ENCODE measurements around the gene AKR1E2.
A peak's percentile ranks its signal among the peaks of the same experiment; 100 is the strongest.
"Not testable (repeated sequence)": the region's sequence is repeated elsewhere in the genome, so short reads cannot be mapped to it uniquely, and the experiment has no call there.

Gene AKR1E2

DNA sequence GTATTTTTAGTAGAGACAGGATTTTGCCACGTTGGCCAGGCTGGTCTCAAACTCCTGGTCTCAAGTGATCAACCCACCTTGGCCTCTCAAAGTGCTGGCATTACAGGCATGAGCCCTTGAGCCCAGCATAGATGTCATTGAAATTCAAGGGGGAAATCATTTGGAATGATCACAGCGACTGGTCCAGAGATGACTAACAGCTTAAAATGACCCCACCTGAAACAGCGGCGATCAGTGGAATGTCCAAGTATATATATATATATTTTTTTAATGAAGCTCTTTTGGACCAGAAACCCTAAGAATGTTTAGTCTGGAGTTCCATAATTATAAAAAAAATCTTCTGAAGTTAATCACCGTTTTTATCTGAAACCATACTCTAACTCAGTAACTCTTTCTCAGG lies 12.5 kb upstream of the AKR1E2 start:
- no peak for DNase-seq (ENCODE audit: low read depth in 3 of 3)

DNA sequence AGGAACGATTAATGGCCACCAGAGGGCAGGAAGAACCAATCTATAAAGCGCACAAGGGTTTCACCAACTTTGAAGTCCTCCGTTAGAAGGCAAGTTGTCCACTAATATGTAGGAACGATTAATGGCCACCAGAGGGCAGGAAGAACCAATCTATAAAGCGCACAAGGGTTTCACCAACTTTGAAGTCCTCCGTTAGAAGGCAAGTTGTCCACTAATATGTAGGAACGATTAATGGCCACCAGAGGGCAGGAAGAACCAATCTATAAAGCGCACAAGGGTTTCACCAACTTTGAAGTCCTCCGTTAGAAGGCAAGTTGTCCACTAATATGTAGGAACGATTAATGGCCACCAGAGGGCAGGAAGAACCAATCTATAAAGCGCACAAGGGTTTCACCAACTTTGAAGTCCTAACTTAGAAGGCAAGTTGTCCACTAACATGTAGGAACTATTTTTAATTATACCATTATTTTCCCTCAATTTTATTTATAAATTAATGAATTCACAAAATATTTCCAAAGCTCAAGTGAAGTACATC lies 10.3 kb upstream of the AKR1E2 start:
- not testable (repeated sequence) for DNase-seq (ENCODE audit: low read depth in 3 of 3)

DNA sequence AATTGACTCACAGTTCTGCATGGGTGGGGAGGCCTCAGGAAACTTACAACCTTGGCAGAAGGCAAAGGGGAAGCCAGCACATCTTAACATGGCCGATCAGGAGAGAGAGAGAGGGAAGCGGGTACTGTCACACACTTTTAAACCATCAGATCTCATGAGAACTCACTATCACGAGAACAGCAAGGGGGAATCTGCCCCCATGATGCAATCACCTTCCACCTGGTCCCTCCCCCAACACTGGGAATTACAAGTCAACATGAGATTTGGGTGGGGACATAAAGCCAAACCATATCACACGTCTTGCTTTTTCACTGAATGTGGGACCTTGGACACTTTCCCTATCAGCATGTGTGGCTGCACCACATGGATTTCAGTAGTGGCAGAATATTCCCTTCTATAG lies 9.0 kb upstream of the AKR1E2 start:
- no peak for DNase-seq (ENCODE audit: low read depth in 3 of 3)

- DNase-seq (ENCODE audit: low read depth in 3 of 3) = no peak
Observed at GRCh38 chr10:4819067-4819466, 6.9 kb upstream of the AKR1E2 start.

DNA sequence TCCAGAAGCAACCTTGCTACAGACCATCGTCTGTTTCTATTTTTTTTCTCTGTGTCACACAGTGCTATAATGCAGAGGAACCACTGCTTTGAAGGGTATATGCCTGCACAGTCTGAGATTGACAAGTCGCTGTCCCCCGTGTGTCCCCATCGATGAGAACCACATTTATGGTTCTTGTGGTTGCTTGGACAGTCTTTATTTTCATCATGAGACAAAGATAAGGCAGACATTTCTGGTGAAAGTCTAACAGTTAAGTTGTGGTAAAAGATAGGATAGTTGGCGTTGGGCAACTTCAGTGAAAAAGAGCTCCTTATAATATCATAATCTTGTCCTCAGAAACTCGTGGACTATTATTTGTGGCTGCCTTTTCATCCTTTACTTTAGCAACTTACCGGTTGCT lies 6.3 kb upstream of the AKR1E2 start:
- no peak for DNase-seq (ENCODE audit: low read depth in 3 of 3)

DNA sequence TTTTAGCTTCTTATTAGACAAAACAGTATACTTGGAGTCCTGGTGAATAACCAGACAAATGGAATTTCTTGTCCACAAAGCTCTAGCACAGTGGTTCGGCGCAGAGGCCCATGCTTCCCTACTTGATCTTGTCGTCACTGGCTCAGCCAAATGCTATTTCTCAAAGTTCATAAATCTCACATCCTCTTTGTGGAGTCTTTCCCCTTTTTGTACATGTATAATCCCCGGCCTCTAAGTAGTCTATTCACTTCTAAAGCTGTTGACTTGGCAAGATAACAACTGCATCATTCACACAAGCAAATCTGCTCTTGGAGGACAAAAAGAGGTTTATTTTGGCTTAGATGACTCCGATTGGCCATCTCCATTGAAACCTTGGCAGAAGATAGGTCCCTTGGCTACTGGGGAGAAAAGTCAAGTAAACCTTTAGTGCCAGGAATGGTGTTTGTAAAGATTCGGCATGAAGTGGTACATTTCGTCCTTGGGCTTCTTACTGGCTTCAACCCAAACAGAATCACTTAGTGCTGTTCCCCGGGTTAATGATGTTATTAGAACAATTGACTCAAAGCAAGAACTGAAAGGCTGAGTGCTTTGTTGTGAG lies 5.1 kb upstream of the AKR1E2 start:
- DNase-seq (ENCODE audit: low read depth in 3 of 3) = no peak

GRCh38 chr10:4822208-4822607 lies 3.8 kb upstream of the AKR1E2 start:
- no peak for DNase-seq (ENCODE audit: low read depth in 3 of 3)

DNA sequence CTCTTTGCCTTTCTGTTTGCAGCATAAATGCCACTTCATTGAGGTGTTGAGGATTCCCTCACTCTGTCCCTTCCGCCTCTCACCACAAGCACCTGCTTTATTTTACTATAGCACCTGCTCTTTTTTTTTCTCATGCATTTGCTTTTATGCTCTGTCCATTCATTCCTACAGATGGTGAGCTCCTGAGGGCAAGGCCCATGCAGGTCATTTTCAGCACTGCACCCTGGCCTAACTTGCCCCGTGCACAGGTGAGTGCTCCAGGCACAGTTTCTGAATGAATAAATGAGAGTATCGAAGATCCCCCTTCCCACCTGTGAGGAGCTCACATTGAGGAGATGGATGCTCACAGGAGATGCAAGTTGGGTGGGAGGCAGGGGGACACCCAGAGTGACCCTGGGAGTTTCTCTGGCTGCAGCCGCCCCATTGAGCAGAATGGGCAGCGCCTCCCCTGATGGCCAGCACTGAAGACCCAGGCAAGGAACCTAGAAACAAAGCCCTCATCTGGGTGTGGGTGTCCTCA lies 1.2 kb upstream of the AKR1E2 start:
- no peak for DNase-seq (ENCODE audit: low read depth in 3 of 3)

- no peak for DNase-seq (ENCODE audit: low read depth in 3 of 3)
Observed at GRCh38 chr10:4825456-4825867, 545 bp upstream of the AKR1E2 start.

DNA sequence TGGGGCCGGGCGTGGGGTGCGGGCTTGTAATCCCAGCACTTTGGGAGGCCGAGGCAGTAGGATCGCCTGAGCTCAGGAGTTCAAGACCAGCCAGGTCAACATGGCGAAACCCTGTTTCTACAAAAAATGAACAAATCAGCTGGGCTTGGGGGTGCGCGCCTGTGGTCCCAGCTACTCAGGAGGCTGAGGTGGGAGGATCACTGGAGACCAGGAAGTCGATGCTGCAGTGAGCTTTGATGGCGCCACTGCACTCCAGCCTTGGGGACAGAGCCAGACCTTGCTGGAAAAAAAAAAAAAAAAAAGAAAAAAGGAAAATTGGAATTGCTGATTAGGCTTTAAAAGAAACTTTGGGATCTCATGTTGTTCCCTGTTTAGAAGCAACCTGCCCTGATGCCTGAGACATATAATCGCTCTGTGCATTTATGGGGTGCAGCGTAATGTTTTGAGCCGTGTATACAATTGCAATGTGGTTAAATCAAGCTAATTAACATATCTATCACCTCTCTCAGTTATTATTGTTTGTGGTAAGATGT lies 851 bp downstream of the AKR1E2 start:
- DNase-seq (ENCODE audit: low read depth in 3 of 3) = no peak

- DNase-seq (ENCODE audit: low read depth in 3 of 3) = no peak
Observed at GRCh38 chr10:4828005-4828404, 2.0 kb downstream of the AKR1E2 start.

DNA sequence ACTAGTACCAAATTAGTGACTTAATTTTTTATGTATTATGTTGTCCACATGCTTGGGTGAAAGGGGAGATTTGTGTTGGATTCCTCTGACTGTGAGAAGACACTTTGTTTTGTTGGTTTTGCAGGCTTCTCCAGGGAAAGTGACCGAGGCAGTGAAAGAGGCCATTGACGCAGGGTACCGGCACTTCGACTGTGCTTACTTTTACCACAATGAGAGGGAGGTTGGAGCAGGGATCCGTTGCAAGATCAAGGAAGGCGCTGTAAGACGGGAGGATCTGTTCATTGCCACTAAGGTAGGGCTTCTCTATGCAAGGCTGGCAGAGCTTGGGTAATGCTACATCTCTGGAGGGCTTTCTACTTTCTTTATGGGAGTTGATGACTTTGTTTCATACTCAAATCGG lies 4.5 kb downstream of the AKR1E2 start:
- DNase-seq (ENCODE audit: low read depth in 3 of 3) = no peak

DNA sequence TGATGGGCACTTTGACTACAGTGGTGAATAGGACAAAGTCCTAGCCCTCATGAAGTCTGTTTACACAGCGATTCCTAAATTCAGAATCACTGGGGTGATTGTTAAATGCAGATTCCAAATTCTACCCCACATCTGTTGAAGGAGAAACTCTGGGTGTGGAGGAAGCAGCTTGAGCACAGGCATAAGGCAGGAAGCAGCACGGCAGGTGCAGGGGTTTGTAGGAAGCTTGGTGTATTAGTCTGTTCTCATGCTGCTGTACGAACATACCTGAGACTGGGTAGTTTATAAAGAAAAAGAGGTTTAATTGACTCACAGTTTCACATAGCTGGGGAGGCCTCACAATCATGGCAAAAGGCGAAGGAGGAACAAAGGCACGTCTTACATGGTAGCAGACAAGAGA lies 5.1 kb downstream of the AKR1E2 start:
- no peak for DNase-seq (ENCODE audit: low read depth in 3 of 3)

- no peak for DNase-seq (ENCODE audit: low read depth in 3 of 3)
Observed at GRCh38 chr10:4833286-4833685, 7.3 kb downstream of the AKR1E2 start.

GRCh38 chr10:4834898-4835405 lies 8.9 kb downstream of the AKR1E2 start:
- no peak for DNase-seq (ENCODE audit: low read depth in 3 of 3)

GRCh38 chr10:4835494-4835918 lies 9.5 kb downstream of the AKR1E2 start:
- DNase-seq (ENCODE audit: low read depth in 3 of 3) = peak in 1 of 3 experiments; percentile 5

GRCh38 chr10:4836416-4836969 lies 10.5 kb downstream of the AKR1E2 start:
- no peak for DNase-seq (ENCODE audit: low read depth in 3 of 3)

DNA sequence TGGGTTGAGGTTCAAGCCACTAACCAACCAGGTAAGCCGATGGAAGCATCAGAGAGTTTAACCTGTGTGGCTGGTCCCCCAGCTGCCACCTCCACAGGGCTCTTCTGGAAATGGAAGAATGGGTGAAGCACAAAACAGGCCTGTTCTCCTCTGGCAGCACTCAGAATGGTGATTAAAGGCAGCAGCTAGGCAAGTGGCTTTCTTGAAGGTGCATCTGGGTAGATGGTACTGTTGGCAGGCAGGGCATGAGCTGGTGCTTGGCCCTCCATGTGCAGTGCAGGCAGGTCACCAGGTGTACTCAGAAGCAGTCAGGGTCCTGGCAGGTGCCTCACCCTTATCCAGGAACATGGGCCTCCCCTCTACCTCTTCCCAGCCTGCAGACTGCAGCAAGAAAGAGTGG lies 11.5 kb downstream of the AKR1E2 start:
- no peak for DNase-seq (ENCODE audit: low read depth in 3 of 3)

DNA sequence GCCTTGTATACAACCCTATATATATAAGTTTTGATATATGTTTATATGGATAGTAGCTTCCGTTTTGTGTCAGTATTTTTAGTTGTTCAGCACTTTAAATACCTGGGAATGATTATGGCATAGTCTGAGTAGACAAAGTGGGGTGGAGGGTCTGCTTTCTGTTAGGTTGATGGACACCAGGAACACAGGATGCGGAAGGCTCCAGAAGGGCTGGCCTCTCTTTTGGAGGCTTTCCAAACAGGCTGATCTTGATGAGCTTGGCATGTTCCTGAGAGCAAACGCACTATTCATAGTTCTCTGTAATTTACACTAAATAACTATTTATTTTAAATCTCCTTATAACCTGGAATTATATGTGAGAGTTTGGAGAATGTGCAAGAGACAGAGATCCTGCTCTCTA lies 12.7 kb downstream of the AKR1E2 start:
- DNase-seq (ENCODE audit: low read depth in 3 of 3) = no peak

DNA sequence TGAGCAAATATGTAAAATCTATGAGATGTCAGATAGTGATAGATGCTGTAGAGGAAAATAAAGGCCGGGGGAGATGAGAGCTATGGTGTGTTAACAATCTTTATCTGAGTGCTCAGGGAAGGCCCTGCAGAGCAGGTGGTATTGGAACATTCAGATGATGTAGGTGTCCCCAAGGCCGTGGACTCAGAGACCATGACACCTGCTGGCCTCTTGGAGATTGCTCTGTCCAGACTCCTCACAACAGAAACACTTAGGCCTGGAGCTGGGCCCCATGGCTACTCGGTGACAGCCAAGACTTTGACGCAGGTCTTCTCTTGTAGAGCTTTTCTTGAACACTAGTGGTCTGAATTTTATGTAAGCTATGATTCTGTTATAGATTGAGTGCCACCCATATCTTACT lies 13.3 kb downstream of the AKR1E2 start:
- DNase-seq (ENCODE audit: low read depth in 3 of 3) = no peak

- no peak for DNase-seq (ENCODE audit: low read depth in 3 of 3)
Observed at GRCh38 chr10:4840151-4840550, 14.1 kb downstream of the AKR1E2 start.

GRCh38 chr10:4843525-4844180 lies 17.6 kb downstream of the AKR1E2 start:
- DNase-seq (ENCODE audit: low read depth in 3 of 3) = no peak

- no peak for DNase-seq (ENCODE audit: low read depth in 3 of 3)
Observed at GRCh38 chr10:4844864-4845263, 18.9 kb downstream of the AKR1E2 start.
